ENCODE data around the gene DHRS7B.

DNA sequence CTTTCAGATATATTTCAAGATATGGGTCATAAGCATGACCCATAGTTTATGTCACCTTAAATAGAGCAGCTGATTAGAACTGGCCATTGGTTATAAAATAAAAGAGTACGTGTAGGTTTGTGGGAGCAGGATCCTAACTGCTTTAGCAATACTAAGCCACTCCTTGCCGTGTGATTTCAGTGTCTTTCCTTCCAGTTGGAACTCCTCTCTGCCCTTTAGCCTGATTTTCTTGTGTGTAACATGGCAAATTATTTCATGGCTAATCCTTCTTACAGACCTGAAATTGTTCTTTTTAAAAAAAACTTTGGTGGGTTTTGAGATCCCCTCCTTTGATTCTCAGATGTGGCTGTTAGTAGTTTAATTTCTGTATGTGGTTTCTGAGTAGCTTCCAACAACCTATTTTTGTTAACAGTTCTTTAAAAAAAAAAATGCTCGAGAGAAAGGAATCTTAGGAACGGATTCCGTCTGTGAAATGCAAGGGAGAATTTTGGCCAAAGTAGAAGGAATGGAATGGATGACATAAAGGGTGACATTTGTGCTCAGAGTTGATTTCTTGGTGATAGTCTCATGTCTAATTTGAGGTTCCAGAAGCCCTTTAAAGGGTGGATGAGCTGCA is 39.9 kb downstream of the DHRS7B start:
- TF ChIP-seq, protein P1, sequence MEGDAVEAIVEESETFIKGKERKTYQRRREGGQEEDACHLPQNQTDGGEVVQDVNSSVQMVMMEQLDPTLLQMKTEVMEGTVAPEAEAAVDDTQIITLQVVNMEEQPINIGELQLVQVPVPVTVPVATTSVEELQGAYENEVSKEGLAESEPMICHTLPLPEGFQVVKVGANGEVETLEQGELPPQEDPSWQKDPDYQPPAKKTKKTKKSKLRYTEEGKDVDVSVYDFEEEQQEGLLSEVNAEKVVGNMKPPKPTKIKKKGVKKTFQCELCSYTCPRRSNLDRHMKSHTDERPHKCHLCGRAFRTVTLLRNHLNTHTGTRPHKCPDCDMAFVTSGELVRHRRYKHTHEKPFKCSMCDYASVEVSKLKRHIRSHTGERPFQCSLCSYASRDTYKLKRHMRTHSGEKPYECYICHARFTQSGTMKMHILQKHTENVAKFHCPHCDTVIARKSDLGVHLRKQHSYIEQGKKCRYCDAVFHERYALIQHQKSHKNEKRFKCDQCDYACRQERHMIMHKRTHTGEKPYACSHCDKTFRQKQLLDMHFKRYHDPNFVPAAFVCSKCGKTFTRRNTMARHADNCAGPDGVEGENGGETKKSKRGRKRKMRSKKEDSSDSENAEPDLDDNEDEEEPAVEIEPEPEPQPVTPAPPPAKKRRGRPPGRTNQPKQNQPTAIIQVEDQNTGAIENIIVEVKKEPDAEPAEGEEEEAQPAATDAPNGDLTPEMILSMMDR (IDR thresholded peaks at IDR 0.05; ENCODE audit: poor library complexity, severe bottlenecking), result no peak
- TF ChIP-seq TAF1 (IDR thresholded peaks at IDR 0.05; ENCODE audit: low read depth), result no peak
- TF ChIP-seq, protein P2, sequence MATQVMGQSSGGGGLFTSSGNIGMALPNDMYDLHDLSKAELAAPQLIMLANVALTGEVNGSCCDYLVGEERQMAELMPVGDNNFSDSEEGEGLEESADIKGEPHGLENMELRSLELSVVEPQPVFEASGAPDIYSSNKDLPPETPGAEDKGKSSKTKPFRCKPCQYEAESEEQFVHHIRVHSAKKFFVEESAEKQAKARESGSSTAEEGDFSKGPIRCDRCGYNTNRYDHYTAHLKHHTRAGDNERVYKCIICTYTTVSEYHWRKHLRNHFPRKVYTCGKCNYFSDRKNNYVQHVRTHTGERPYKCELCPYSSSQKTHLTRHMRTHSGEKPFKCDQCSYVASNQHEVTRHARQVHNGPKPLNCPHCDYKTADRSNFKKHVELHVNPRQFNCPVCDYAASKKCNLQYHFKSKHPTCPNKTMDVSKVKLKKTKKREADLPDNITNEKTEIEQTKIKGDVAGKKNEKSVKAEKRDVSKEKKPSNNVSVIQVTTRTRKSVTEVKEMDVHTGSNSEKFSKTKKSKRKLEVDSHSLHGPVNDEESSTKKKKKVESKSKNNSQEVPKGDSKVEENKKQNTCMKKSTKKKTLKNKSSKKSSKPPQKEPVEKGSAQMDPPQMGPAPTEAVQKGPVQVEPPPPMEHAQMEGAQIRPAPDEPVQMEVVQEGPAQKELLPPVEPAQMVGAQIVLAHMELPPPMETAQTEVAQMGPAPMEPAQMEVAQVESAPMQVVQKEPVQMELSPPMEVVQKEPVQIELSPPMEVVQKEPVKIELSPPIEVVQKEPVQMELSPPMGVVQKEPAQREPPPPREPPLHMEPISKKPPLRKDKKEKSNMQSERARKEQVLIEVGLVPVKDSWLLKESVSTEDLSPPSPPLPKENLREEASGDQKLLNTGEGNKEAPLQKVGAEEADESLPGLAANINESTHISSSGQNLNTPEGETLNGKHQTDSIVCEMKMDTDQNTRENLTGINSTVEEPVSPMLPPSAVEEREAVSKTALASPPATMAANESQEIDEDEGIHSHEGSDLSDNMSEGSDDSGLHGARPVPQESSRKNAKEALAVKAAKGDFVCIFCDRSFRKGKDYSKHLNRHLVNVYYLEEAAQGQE (IDR thresholded peaks at IDR 0.05; ENCODE audit: borderline replicate concordance), result no peak
